ENCODE measurements around the gene CLEC16A. TPM values are rescaled to one million over a fixed set of nuclear protein-coding genes. Genes with fewer than 3 reads are reported as not detected.
A peak's percentile ranks its signal among the peaks of the same experiment; 100 is the strongest.

The CLEC16A gene
- total and polyA plus RNA-seq, 9 of the 15 experiments (the other 6 are each of a cell fraction or from before 2014, with no cell fraction given): 1.00 to 22.3 (median 10.0) TPM

- H3K4me1 ChIP-seq (replicated peaks in 1 of 2; ENCODE audit: control insufficient read depth in 2 of 2, insufficient read depth in 2 of 2, low read length in 2 of 2): peaks cover 0 to 7% of the 10 kb centered on the region in 2 experiments; a peak in 2 of 5 replicates
- no peaks in the 10 kb centered on the region for H3K79me2 ChIP-seq (ENCODE audit: control insufficient read depth, insufficient read depth, low read length)
- no peak overlapping the region for H3K9ac ChIP-seq (ENCODE audit: insufficient read depth in 1 of 2, low read depth in 2 of 2, low read length in 2 of 2)
- no peaks in the 10 kb centered on the region for H3K9me1 ChIP-seq (ENCODE audit: control insufficient read depth, insufficient read depth, low read length)
- peaks cover 22% of the 10 kb centered on the region for H3K9me3 ChIP-seq (replicated peaks; ENCODE audit: control insufficient read depth, insufficient read depth, low read depth, low read length)
- ChIA-PET POLR2A (interaction anchor here (0.6 to 1.3 kb wide), 3 partner anchors 12 to 29 kb away, joined by 3 to 4 read pairs (median 3); no protein-coding TSS in a partner anchor), CTCF (ENCODE audit: low intra/inter-chr PET ratio) (no interaction called here)
- H2AFZ ChIP-seq (ENCODE audit: low read depth, low read length): no peak overlapping the region
- intact Hi-C loops (cut with micrococcal nuclease) (no loop called here), in situ Hi-C loops (cut with MboI) (no loop called here)
- FAIRE-seq: no peak
- H3K27ac ChIP-seq (ENCODE audit: extremely low read depth, low read depth, low read length): no peak overlapping the region
- BruUV-seq (replicated peaks): no TSS peak
- H3K4me3 ChIP-seq: no peak overlapping the region
- no peak for DNase-seq (ENCODE audit: extremely low read depth in 1 of 4, low spot score in 3 of 4)
- no peak for ATAC-seq
- H3K4me2 ChIP-seq (ENCODE audit: insufficient read depth, low read length): no peak overlapping the region
- no peaks in the 10 kb centered on the region; the same call in 2 of the 3 replicates for H3K36me3 ChIP-seq (ENCODE audit: control insufficient read depth, insufficient read depth, low read length)
- WGBS (ENCODE audit: insufficient coverage, low coverage, missing lambda C conversion rate): 52% methylated on average over 3 of the region's 3 CpGs
- H3K27me3 ChIP-seq (ENCODE audit: control insufficient read depth in 2 of 2, insufficient read depth in 2 of 2, low read length in 2 of 2): no peaks in the 10 kb centered on the region; a peak in 1 of 5 replicates
- no peaks in the 10 kb centered on the region for H4K20me1 ChIP-seq (replicated peaks; ENCODE audit: control insufficient read depth, insufficient read depth, low read length)
- TF ChIP-seq BCOR (IDR thresholded peaks at IDR 0.05): peak; percentile 77
- no peak for TF ChIP-seq TRIM24 (IDR thresholded peaks at IDR 0.05)
- peak in 1 of 3 experiments; percentile 75 for TF ChIP-seq YY1 (IDR thresholded peaks at IDR 0.05; ENCODE audit: borderline replicate concordance in 1 of 3, control insufficient read depth in 1 of 3, extremely low read depth in 1 of 3, insufficient read depth in 3 of 3, insufficient read length in 1 of 3, insufficient replicate concordance in 2 of 3, low read depth in 1 of 3, low read length in 2 of 3)
- no peak for TF ChIP-seq ZNF764 (CRISPR knock-in tag; IDR thresholded peaks at IDR 0.05; ENCODE audit: low read depth)
- TF ChIP-seq RBM25 (IDR thresholded peaks at IDR 0.05; ENCODE audit: low read depth, low read length, severe bottlenecking): peak; percentile 50
- TF ChIP-seq E2F3 (CRISPR knock-in tag; IDR thresholded peaks at IDR 0.05): no peak
- no peak for TF ChIP-seq ZKSCAN8 (CRISPR knock-in tag; IDR thresholded peaks at IDR 0.05)
- no peak for TF ChIP-seq NR2C2 (CRISPR knock-in tag; IDR thresholded peaks at IDR 0.05)
- no peak for TF ChIP-seq NR2C2 (tag; IDR thresholded peaks at IDR 0.05)
- TF ChIP-seq USF2 (CRISPR knock-in tag; IDR thresholded peaks at IDR 0.05): no peak
- no peak for TF ChIP-seq E2F1 (CRISPR knock-in tag; IDR thresholded peaks at IDR 0.05)
Measured at GRCh38 chr16:11217651-11218603, 273.6 kb downstream of the CLEC16A start.

Data from K562 (cell line).